HepG2 (cell line): ENCODE results near the gene ZNF747. TPM values are rescaled to one million over a fixed set of nuclear protein-coding genes. Genes with fewer than 3 reads are reported as not detected.

Source experiments
- AKAP8 ChIP-seq: sonication (generic); formaldehyde crosslinking; IDR thresholded peaks from 2 replicates; pipeline ENCODE4 v1.5.1; 2020; ENCODE audit warnings: mild to moderate bottlenecking, missing genetic modification reagents
- EHMT2 ChIP-seq: fragments of 200-600 bp; sonication (generic); IDR thresholded peaks from 2 replicates; pipeline ENCODE4 v1.7.0; 2017; ENCODE audit warnings: antibody characterized with exemption, low read depth, low read length, borderline replicate concordance
- FLYWCH1 ChIP-seq: sonication (generic); formaldehyde crosslinking; IDR thresholded peaks from 2 replicates; pipeline ENCODE4 v1.8.1; 2023; ENCODE audit warnings: mild to moderate bottlenecking, missing genetic modification reagents
- GTF2F1 ChIP-seq: fragments of 150-350 bp; IDR thresholded peaks from 2 replicates; pipeline ENCODE4 v1.6.1; 2014; ENCODE audit warnings: low read length
- IKZF1 ChIP-seq: fragments of 450-650 bp; IDR thresholded peaks from 2 replicates; pipeline ENCODE4 v1.7.1; 2016
- JDP2 ChIP-seq: sonication (generic); formaldehyde crosslinking; IDR thresholded peaks from 2 replicates; pipeline ENCODE4 v1.8.1; 2022; ENCODE audit warnings: missing genetic modification reagents, borderline replicate concordance
- NFIC ChIP-seq: IDR thresholded peaks from 2 replicates; pipeline ENCODE4 v1.6.1; 2012; ENCODE audit warnings: mild to moderate bottlenecking, low read length, inconsistent platforms
- RARA ChIP-seq: IDR thresholded peaks from 2 replicates; pipeline ENCODE4 v1.6.1; 2016; ENCODE audit warnings: missing genetic modification reagents, missing compliant biosample characterization
- RBM22 ChIP-seq: fragments of 200-400 bp; formaldehyde crosslinking; optimal IDR thresholded peaks from 2 replicates; pipeline ENCODE3; 2017; ENCODE audit warnings: mild to moderate bottlenecking, low read length, moderate library complexity
- SMC3 ChIP-seq: IDR thresholded peaks from 2 replicates; pipeline ENCODE4 v1.6.1; 2011; ENCODE audit warnings: low read length, improper control_type of control experiment
- SYNCRIP ChIP-seq: fragments of 200-400 bp; formaldehyde crosslinking; IDR thresholded peaks from 2 replicates; pipeline ENCODE4 v1.6.1; 2018; ENCODE audit warnings: mild to moderate bottlenecking, low read depth, low read length; ENCODE audit not compliant: insufficient read depth
- THYN1 ChIP-seq: sonication (generic); formaldehyde crosslinking; IDR thresholded peaks from 2 replicates; pipeline ENCODE4 v1.8.1; 2023; ENCODE audit warnings: low read depth, mild to moderate bottlenecking, moderate library complexity, missing genetic modification reagents, borderline replicate concordance
- TIGD3 ChIP-seq: sonication (generic); formaldehyde crosslinking; IDR thresholded peaks from 2 replicates; pipeline ENCODE4 v1.5.1; 2020; ENCODE audit warnings: mild to moderate bottlenecking, missing genetic modification reagents, borderline replicate concordance
- ZFP90 ChIP-seq: sonication (generic); formaldehyde crosslinking; IDR thresholded peaks from 2 replicates; pipeline ENCODE4 v1.8.0; 2022; ENCODE audit warnings: missing genetic modification reagents, mild to moderate bottlenecking, inconsistent platforms, borderline replicate concordance
- ZIK1 ChIP-seq: sonication (generic); formaldehyde crosslinking; IDR thresholded peaks from 2 replicates; pipeline ENCODE4 v1.5.0; 2020; ENCODE audit warnings: mild to moderate bottlenecking, low read depth, missing genetic modification reagents, borderline replicate concordance
- ZKSCAN8 ChIP-seq: IDR thresholded peaks from 2 replicates; pipeline ENCODE4 v1.6.1; 2016; ENCODE audit warnings: borderline replicate concordance, missing genetic modification reagents, missing compliant biosample characterization
- ZNF143 ChIP-seq: sonication (generic); formaldehyde crosslinking; IDR thresholded peaks from 2 replicates; pipeline ENCODE4 v1.4.0; 2020; ENCODE audit warnings: missing genetic modification reagents
- ZNF160 ChIP-seq: sonication (generic); formaldehyde crosslinking; IDR thresholded peaks from 2 replicates; pipeline ENCODE4 v1.8.0; 2022; ENCODE audit warnings: mild to moderate bottlenecking, inconsistent platforms, missing genetic modification reagents
- ZNF33A ChIP-seq: sonication (generic); formaldehyde crosslinking; IDR thresholded peaks from 2 replicates; pipeline ENCODE4 v1.5.1; 2020; ENCODE audit warnings: missing genetic modification reagents, mild to moderate bottlenecking, moderate library complexity, borderline replicate concordance
- ZNF704 ChIP-seq: sonication (generic); formaldehyde crosslinking; IDR thresholded peaks from 2 replicates; pipeline ENCODE4 v1.8.1; 2023; ENCODE audit warnings: mild to moderate bottlenecking, inconsistent platforms, moderate library complexity, missing genetic modification reagents, borderline replicate concordance
- ZNF792 ChIP-seq: IDR thresholded peaks from 2 replicates; pipeline ENCODE4 v1.6.1; 2016
- ZSCAN29 ChIP-seq: sonication (generic); formaldehyde crosslinking; conservative IDR thresholded peaks from 2 replicates; pipeline ENCODE4 v1.4.0; 2020; ENCODE audit warnings: mild to moderate bottlenecking, missing genetic modification reagents
- ZSCAN30 ChIP-seq: sonication (generic); formaldehyde crosslinking; IDR thresholded peaks from 2 replicates; pipeline ENCODE4 v1.5.0; 2020; ENCODE audit warnings: mild to moderate bottlenecking, missing genetic modification reagents
- polyA plus RNA-seq, 8 experiments: library from polyadenylated mRNA; depleted of rRNA in 3 of 8; stranded (reverse) in 7 of 8; unstranded in 1 of 8; fragments of >200 nt; fragmentation: Illumina TruSeq in 4 of 8; extraction: Trizol in 4 of 8; gene quantifications; 2 replicates each; pipeline versions ENCODE4 v1.2.1 to v1.2.3, GENCODE V29; 2011 to 2016; ENCODE audit warnings: low read depth in 4 of 8, missing spikeins in 1 of 8, mixed read lengths in 1 of 8; ENCODE audit not compliant: insufficient read depth in 1 of 8
- total RNA-seq, 5 experiments: library from RNA; depleted of rRNA; stranded (reverse); fragments of >200 nt; fragmentation: Illumina TruSeq; extraction: Trizol; gene quantifications; 2 replicates each; pipeline ENCODE4 v1.2.3, GENCODE V29; 2016; ENCODE audit warnings: low read depth in 1 of 5
- TF ChIP-seq, protein P1 (sequence below): sonication (generic); formaldehyde crosslinking; conservative IDR thresholded peaks from 2 replicates; pipeline ENCODE4 v1.4.0; 2020; ENCODE audit warnings: missing genetic modification reagents
- TF ChIP-seq, protein P2 (sequence below): sonication (generic); formaldehyde crosslinking; IDR thresholded peaks from 2 replicates; pipeline ENCODE4 v1.4.0; 2020; ENCODE audit warnings: mild to moderate bottlenecking, missing genetic modification reagents

The ZNF747 gene
- total and polyA plus RNA-seq, 2 of the 13 experiments (the other 11 are each of a cell fraction or from before 2014, with no cell fraction given): 7.2 to 10.2 TPM

- TF ChIP-seq THYN1 (CRISPR knock-in tag): 0 out of 2 replicates have a peak, but pooled peaks have one; percentile 48
- no peak for TF ChIP-seq RARA (CRISPR knock-in tag)
- no peak for TF ChIP-seq JDP2 (CRISPR knock-in tag)
- 0 out of 2 replicates have a peak, but pooled peaks have one; percentile 30 for TF ChIP-seq NFIC
- TF ChIP-seq ZSCAN29 (CRISPR knock-in tag): peak; percentile 67; the same call in 1 of the 2 replicates
- TF ChIP-seq RBM22: no peak
- peak; percentile 31; the same call in 1 of the 2 replicates for TF ChIP-seq ZIK1 (CRISPR knock-in tag)
- TF ChIP-seq FLYWCH1: peak; percentile 64; the same call in 1 of the 2 replicates
- no peak for TF ChIP-seq EHMT2
- TF ChIP-seq, protein P1, sequence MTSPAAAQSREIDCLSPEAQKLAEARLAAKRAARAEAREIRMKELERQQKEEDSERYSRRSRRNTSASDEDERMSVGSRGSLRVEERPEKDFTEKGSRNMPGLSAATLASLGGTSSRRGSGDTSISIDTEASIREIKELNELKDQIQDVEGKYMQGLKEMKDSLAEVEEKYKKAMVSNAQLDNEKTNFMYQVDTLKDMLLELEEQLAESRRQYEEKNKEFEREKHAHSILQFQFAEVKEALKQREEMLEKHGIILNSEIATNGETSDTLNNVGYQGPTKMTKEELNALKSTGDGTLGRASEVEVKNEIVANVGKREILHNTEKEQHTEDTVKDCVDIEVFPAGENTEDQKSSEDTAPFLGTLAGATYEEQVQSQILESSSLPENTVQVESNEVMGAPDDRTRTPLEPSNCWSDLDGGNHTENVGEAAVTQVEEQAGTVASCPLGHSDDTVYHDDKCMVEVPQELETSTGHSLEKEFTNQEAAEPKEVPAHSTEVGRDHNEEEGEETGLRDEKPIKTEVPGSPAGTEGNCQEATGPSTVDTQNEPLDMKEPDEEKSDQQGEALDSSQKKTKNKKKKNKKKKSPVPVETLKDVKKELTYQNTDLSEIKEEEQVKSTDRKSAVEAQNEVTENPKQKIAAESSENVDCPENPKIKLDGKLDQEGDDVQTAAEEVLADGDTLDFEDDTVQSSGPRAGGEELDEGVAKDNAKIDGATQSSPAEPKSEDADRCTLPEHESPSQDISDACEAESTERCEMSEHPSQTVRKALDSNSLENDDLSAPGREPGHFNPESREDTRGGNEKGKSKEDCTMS (CRISPR knock-in tag): no peak
- no peak for TF ChIP-seq ZKSCAN8 (CRISPR knock-in tag)
- TF ChIP-seq, protein P2, sequence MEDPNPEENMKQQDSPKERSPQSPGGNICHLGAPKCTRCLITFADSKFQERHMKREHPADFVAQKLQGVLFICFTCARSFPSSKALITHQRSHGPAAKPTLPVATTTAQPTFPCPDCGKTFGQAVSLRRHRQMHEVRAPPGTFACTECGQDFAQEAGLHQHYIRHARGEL (CRISPR knock-in tag): no peak
- no peak for TF ChIP-seq IKZF1
- TF ChIP-seq ZNF33A (CRISPR knock-in tag): peak; percentile 87; the same call in 1 of the 2 replicates
- TF ChIP-seq SYNCRIP: no peak
- no peak for TF ChIP-seq ZSCAN30
- TF ChIP-seq ZNF704 (CRISPR knock-in tag): no peak
- TF ChIP-seq ZNF143 (CRISPR knock-in tag): peak; percentile 66
- TF ChIP-seq AKAP8 (CRISPR knock-in tag): peak; percentile 47; the same call in 1 of the 2 replicates
- peak; percentile 31; the same call in 1 of the 2 replicates for TF ChIP-seq ZNF160
- 0 out of 2 replicates have a peak, but pooled peaks have one; percentile 10 for TF ChIP-seq SMC3
- no peak for TF ChIP-seq GTF2F1
- 0 out of 2 replicates have a peak, but pooled peaks have one; percentile 61 for TF ChIP-seq ZFP90 (CRISPR knock-in tag)
- TF ChIP-seq ZNF792 (CRISPR knock-in tag): no peak
- TF ChIP-seq TIGD3 (CRISPR knock-in tag): no peak
These were observed 37.0 kb upstream of the ZNF747 start, which contains the start of gene ZNF688 (continued) for GRCh38 chr16:30571445-30572322.
